GM12892 (cell line): Measurements from ENCODE around the gene ITGA8.
"Not testable (repeated sequence)": the region's sequence is repeated elsewhere in the genome, so short reads cannot be mapped to it uniquely, and the experiment has no call there.

ENCODE experiments used
- DNase-seq: peaks from one replicate; pipeline ENCODE4 v3.0.0; 2011; ENCODE audit not compliant: insufficient read length
- FAIRE-seq: peaks from 2 replicates; lab custom pipeline; 2011; peaks lifted over from hg19 to GRCh38; lab: Jason Lieb, UNC
- POLR2A ChIP-seq: IDR thresholded peaks from 2 replicates; pipeline ENCODE4 v1.6.1; 2011; ENCODE audit warnings: low read depth, low read length, control low read depth
- POLR2AphosphoS5 ChIP-seq: IDR thresholded peaks from 2 replicates; pipeline ENCODE4 v1.6.1; 2011; ENCODE audit warnings: low read depth, low read length, control low read depth
- TAF1 ChIP-seq: IDR thresholded peaks from 2 replicates; pipeline ENCODE4 v1.6.1; 2011; ENCODE audit warnings: low read depth, mild to moderate bottlenecking, control low read depth, low read length, borderline replicate concordance

ITGA8 gene

DNA sequence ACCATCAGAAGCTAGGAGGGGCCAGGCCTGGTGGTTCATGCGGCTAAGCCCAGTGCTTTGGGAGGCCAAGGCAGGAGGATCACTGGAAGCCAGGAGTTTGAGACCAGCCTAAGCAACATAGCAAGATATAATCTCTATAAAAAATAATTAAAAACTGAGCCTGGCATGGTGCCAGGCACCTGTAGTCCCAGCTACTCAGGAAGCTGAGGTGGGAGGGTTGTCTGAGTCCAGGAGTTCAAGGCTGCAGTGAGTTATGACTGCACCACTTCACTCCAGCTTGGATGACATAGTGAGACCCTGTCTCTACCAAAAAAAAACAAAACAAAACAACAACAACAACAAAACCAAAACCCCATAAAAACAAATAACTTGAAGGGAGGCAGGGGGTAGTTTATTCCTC, 175.7 kb downstream of the ITGA8 start:
- FAIRE-seq: no peak
- no peak for TF ChIP-seq TAF1
- TF ChIP-seq POLR2AphosphoS5: no peak
- no peak for TF ChIP-seq POLR2A

DNA sequence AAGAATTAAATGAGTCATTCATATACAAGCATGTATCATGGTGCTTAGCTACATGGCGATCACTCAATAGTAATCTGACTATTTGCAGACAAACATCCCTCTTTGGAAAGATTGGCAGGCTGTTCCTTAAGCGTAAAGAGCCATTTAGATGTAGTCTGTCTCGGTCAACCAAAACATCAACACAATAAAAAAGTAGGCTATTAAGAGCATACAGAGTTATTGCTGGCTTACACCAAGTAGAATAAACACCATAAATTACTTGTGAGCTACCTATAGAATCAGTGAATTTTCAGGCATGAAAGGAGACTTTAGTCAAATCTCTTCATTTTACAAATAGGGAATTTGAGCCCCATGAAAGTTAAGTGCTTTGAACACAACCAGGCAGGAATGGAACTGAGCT, 176.9 kb downstream of the ITGA8 start:
- DNase-seq (no peak), FAIRE-seq (no peak)
- no peak for TF ChIP-seq POLR2AphosphoS5
- no peak for TF ChIP-seq TAF1
- no peak for TF ChIP-seq POLR2A

More for the DNA sequence above, 175.7 kb downstream of the ITGA8 start:
- no peak for DNase-seq

DNA sequence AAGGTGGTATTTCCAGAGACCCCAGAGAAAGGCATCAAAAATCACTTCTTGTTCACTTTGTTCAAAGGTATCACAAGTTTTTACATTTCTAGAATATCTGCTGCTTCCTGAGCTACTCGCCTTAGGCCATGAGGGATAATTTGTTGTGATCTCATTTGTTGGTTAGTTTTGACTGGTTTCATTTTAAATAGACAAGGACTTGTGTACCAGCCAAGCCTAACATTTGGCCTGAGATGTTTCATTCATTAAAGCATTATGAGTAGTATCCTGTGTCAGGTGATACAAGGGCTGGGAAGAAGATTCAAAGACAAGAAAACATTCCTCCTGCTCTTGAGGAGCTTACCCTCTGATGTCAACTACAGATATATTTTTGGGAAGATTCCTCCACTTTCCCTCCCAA, 178.3 kb downstream of the ITGA8 start:
- TF ChIP-seq POLR2A: no peak
- TF ChIP-seq POLR2AphosphoS5: no peak
- TF ChIP-seq TAF1: no peak
- no peak for FAIRE-seq
- DNase-seq: no peak

DNA sequence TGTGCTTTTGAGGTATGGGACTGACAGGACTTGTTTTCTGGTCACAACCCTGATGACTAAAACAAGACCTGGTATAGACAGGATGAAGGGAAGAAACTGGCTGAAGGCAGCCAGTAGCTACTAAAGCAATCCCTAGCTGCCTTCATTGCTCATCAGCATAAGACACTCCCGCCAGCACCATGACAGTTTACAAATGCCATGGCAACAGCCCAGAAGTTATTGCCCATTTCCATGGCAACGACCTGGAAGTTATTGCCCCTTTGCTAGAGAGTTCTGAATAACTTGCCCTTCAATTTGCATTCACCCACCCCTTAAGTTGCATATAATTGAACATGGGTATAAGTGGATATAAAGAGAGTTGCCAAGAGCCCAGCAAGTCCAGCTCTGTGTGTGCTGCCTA, 179.0 kb downstream of the ITGA8 start:
- no peak for TF ChIP-seq TAF1
- no peak for TF ChIP-seq POLR2A
- TF ChIP-seq POLR2AphosphoS5: no peak
- FAIRE-seq (no peak), DNase-seq (no peak)

DNA sequence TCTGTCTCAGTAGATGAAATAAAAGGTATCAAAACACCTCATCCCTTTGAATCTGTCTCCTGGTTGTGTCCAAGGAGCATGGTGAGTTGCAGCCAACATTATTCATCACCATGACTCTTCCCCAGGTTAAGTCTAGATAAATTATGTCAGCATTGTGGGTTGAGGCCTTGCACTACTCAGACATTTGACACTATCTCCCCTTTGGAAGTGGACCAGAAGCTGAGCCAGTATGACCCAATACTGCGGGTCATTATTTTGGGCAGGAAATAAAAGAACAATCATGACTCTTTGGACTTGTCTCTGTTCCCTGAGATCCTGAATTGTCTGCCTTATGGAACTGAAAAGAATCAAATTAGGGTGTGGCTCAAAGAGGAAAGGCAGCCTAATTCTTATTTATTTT, 180.5 kb downstream of the ITGA8 start:
- no peak for DNase-seq
- no peak for FAIRE-seq
- no peak for TF ChIP-seq POLR2AphosphoS5
- no peak for TF ChIP-seq POLR2A
- TF ChIP-seq TAF1: no peak

DNA sequence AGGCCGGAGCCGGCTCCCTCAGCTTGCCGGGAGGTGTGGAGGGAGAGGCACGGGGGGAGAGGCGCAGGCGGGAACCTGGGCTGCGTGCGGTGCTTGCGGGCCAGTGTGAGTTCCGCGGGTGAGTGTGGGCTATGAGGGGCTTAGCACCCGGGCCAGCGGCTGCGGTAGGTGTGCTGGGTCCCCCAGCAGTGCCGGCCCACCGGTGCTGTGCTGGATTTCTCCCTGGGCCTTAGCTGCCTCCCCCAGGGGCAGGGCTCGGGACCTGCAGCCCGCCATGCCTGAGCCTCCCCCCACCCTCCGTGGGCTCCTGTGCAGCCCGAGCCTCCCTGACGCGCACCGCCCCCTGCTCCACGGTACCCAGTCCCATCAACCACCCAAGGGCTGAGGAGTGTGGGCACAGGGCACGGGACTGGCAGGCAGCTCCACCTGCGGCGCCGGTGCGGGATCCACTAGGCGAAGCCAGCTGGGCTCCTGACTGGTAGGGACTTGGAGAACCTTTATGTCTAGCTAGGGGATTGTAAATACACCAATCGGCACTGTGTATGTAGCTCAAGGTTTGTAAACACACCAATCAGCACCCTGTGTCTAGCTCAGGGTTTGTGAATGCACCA, 184.7 kb downstream of the ITGA8 start:
- not testable (repeated sequence) for FAIRE-seq, DNase-seq

DNA sequence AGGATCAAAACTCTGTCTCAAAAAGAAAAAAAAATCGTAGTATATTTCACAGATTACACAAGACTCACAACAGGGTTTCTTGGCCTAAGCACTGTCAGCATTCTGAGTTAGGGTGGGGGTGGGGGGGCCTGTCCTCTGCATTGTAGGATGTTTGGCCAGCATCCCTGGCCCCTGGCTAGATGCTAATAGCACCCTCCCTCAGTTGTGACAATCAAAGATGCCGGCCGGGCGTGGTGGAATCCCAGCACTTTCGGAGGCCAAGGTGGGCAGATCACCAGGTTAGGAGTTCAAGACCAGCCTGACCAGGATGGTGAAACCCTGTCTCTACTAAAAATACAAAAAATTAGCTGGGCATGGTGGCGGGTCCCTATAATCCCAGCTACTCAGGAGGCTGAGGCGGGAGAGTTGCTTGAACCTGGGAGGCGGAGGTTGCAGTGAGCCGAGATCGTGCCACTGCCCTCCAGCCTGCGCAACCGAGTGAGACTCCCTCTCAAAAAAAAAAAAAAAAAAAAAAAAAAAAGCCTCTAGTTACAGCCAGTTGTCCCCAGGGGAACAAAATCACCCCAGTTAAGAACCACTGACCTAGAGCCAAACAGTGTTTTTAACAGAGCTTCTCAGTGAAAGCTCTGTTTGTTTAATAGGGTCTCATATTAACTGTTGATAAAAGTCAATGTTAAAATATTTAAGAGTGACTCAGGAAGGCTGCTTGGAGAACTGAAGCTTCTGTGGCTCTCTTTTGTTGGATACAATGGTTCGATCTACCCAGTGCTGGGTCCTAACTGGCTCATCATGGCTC, 187.6 kb downstream of the ITGA8 start:
- TF ChIP-seq TAF1 (no peak), POLR2A (no peak)
- no peak for FAIRE-seq
- no peak for DNase-seq

DNA sequence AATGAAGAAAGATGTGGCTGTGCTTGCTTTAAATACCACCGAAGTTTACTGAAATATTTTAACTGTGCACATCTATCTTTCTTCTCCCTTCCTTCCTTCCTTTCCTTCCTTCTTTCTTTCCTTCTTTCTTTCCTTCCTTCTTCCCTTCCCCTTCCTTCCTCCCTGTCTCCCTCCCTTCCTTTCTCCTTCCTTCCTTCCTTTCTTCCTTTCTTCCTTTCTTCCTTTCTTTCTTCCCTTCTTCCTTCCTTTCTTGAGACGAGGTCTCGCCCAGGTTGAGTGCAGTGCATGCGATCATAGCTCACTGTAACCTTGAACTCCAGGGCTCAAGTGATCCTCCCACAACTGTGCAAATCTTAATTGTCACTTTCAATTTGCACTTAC, 190.9 kb downstream of the ITGA8 start:
- TF ChIP-seq TAF1: no peak
- no peak for TF ChIP-seq POLR2A
- DNase-seq (no peak), FAIRE-seq (no peak)

DNA sequence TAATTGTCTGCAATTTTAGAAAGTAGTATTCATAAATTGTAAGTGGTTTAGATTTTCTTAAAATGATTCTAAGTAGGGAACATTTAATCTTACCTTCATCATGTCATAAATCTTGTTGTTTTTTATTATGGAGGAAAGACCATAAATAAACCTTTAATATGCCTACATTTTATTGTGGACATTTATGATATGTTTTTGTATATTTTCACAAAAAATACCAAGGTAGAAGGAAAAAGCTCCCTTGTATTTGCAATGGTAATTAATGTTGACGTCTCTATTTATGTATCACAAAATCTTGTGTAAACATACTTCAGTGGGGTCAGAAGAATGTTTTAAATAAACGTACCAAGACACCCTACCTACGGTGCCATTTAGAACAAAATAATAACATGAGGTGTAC, 193.0 kb downstream of the ITGA8 start:
- FAIRE-seq: no peak
- DNase-seq: no peak
- TF ChIP-seq POLR2AphosphoS5: no peak
- no peak for TF ChIP-seq TAF1

DNA sequence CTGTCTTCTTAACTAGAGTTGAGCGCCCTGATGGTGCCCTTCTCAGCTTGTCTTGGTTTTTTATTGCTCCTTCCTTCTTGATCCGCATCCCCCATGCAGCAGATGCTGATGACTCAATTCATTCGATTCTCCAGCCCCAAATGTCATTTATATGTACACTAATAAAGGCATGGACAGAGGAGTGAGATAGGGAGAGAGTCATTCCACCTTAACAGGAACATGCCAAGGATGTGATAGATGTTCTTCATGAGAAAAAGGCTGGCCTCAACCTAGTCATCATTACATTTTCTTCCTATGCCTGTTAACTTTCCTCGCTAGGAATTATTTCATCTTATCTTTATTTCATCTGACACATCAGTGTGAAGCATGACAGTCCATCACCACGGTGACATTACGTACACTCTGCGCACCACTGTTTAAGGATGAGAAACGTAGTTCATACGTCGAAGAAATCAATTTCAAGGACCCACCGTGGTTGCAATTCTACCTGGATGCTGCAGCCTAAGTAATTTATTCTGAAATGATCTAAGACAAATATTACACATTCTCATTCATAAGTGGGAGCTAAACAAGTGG, 198.3 kb downstream of the ITGA8 start:
- FAIRE-seq (no peak), DNase-seq (no peak)
- TF ChIP-seq POLR2A (no peak), POLR2AphosphoS5 (no peak), TAF1 (no peak)

DNA sequence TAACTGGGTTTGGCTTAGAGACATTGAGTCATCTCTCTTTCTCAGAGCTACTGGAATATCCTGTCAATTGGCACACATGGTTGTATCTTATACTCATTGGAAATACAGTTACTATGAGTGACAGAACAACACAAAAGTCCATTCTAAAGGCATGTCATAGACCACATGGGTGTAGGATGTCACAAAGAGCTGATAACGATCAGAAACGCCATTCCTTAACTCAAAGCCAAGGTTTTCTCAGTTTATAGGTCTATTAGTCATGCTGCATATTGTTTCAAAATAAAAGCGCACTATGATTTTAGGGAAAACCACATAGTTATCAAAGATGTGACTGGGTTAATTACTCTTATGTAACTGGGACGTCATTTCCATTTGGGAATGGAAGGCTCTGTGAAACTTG, 201.5 kb downstream of the ITGA8 start:
- no peak for DNase-seq
- no peak for TF ChIP-seq POLR2A
- TF ChIP-seq POLR2AphosphoS5: no peak
- TF ChIP-seq TAF1: no peak

More for the DNA sequence above, 201.5 kb downstream of the ITGA8 start:
- FAIRE-seq: no peak
